Measurements from ENCODE around the gene EDIL3.

The EDIL3 gene

DNA sequence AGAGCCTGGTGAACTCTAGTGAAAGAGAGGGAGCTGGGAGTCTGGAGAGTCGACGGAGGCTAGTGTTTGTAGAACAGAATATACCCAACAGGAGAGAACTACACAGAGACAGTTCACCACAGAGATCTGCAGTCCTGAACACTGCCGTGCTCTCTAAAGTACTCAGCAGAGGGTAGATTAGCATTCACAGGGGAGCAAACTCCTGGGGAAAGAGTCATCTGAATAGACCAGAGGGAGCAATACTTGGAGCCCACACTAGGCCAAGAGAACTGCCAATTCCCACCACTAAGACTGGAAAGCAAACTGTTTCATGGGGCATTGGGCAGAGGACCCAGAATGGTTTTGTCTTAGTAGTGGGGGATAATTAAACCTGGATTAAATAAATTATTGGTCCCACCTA lies 235.6 kb downstream of the EDIL3 start:
- H3K27ac ChIP-seq = no peak overlapping the region
- no peak for DNase-seq
- TF ChIP-seq, protein P1, sequence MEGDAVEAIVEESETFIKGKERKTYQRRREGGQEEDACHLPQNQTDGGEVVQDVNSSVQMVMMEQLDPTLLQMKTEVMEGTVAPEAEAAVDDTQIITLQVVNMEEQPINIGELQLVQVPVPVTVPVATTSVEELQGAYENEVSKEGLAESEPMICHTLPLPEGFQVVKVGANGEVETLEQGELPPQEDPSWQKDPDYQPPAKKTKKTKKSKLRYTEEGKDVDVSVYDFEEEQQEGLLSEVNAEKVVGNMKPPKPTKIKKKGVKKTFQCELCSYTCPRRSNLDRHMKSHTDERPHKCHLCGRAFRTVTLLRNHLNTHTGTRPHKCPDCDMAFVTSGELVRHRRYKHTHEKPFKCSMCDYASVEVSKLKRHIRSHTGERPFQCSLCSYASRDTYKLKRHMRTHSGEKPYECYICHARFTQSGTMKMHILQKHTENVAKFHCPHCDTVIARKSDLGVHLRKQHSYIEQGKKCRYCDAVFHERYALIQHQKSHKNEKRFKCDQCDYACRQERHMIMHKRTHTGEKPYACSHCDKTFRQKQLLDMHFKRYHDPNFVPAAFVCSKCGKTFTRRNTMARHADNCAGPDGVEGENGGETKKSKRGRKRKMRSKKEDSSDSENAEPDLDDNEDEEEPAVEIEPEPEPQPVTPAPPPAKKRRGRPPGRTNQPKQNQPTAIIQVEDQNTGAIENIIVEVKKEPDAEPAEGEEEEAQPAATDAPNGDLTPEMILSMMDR (IDR thresholded peaks at IDR 0.05; ENCODE audit: low read depth, low read length) = no peak
- no peaks in the 10 kb centered on the region for H3K9me3 ChIP-seq (ENCODE audit: severe bottlenecking)
- no peaks in the 10 kb centered on the region for H3K27me3 ChIP-seq (ENCODE audit: insufficient read depth, low read depth, severe bottlenecking)
- H3K4me3 ChIP-seq (ENCODE audit: low read depth, low read length) = no peak overlapping the region
- H3K36me3 ChIP-seq = no peaks in the 10 kb centered on the region

DNA sequence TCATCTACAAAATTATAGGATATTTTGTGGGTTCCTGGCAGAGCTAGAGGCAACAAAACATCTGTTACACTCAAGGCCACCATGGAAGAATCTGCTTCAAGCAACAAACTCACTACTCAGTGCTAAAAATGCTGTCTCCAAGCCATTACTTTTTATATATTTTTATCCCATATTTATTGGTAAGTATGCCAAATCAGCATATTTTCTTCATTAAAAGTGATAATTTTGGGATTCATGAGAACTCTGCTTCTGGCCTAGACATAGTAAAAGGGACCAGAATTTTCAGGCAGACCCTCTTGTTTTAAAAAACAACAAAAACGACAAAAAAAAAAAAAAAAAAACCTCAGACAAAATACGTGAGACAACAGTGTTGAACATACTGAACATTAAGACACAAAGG lies 236.0 kb downstream of the EDIL3 start:
- no peaks in the 10 kb centered on the region for H3K36me3 ChIP-seq
- DNase-seq = no peak
- H3K27ac ChIP-seq = no peak overlapping the region
- H3K27me3 ChIP-seq (ENCODE audit: insufficient read depth, low read depth, severe bottlenecking) = no peaks in the 10 kb centered on the region
- TF ChIP-seq, protein P1 (IDR thresholded peaks at IDR 0.05; ENCODE audit: low read depth, low read length) = no peak
- H3K4me3 ChIP-seq (ENCODE audit: low read depth, low read length) = no peak overlapping the region
- H3K9me3 ChIP-seq (ENCODE audit: severe bottlenecking) = no peaks in the 10 kb centered on the region

DNA sequence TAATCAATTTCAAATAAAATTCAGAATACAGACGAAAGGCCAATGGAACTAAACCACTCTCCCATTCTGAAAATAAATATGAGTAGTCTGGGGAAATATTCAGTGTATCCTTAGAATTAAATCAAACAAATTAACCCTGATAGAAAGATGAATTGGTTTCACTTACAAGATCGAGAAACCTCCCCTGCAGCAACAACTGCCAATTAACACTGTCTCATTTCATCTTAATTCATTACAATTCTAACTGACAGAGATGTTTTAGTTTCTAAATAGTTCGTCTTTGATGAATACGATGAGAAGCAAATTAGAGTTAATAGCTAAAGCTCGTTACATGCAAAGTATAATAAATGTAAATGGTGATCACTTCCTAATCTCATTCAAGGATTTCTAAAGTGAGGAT lies 247.1 kb downstream of the EDIL3 start:
- Histone ChIP-seq H3K36me3 (peaks cover 2% of the 10 kb centered on the region; the same call in 1 of the 2 replicates), H3K9me3 (ENCODE audit: severe bottlenecking) (no peaks in the 10 kb centered on the region), H3K4me3 (ENCODE audit: low read depth, low read length) (no peak overlapping the region), H3K27me3 (ENCODE audit: insufficient read depth, low read depth, severe bottlenecking) (no peaks in the 10 kb centered on the region), H3K27ac (no peak overlapping the region)
- TF ChIP-seq, protein P1 (IDR thresholded peaks at IDR 0.05; ENCODE audit: low read depth, low read length) = no peak
- no peak for DNase-seq

GRCh38 chr5:84131372-84131771 lies 253.3 kb downstream of the EDIL3 start:
- H3K4me3 ChIP-seq (ENCODE audit: low read depth, low read length) = no peak overlapping the region
- H3K27ac ChIP-seq = no peak overlapping the region
- DNase-seq = peak; percentile 44

DNA sequence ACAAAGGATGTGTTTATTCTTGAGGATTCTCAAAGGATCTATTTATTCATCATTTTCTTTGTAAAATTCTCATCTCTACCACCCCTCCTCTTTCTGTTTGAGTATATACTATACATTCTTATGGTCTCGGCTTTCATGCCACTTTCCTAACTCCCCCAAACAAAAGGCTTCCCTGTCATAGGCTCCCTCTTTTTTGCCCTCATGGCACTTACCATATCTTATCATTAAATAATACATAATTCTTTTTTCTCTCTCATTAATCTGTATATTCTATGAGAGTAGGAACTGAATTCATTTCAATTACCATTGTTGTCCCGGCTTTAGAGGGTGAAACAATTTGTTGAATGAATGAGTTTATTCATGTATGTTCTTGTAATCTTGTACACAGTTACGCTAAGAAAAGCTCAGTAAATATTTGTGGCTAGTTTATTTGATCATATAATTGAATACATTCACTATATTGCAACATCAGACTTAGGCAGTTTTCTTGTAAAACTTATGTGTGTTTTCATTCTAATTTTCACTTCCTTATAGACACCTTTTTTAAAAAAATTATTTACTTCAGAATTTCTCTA lies 254.6 kb downstream of the EDIL3 start:
- no peak overlapping the region for H3K4me3 ChIP-seq (ENCODE audit: low read depth, low read length)
- no peak for DNase-seq
- peaks cover 5% of the 10 kb centered on the region; the same call in 1 of the 2 replicates for H3K36me3 ChIP-seq
- no peaks in the 10 kb centered on the region for H3K9me3 ChIP-seq (ENCODE audit: severe bottlenecking)
- H3K27ac ChIP-seq = no peak overlapping the region
- no peaks in the 10 kb centered on the region for H3K27me3 ChIP-seq (ENCODE audit: insufficient read depth, low read depth, severe bottlenecking)
- TF ChIP-seq, protein P1 (IDR thresholded peaks at IDR 0.05; ENCODE audit: low read depth, low read length) = no peak

More at GRCh38 chr5:84131372-84131771, 253.3 kb downstream of the EDIL3 start:
- H3K36me3 ChIP-seq = peaks cover 8% of the 10 kb centered on the region; the same call in 1 of the 2 replicates
- TF ChIP-seq, protein P1 (IDR thresholded peaks at IDR 0.05; ENCODE audit: low read depth, low read length) = no peak
- H3K9me3 ChIP-seq (ENCODE audit: severe bottlenecking) = no peaks in the 10 kb centered on the region
- no peaks in the 10 kb centered on the region for H3K27me3 ChIP-seq (ENCODE audit: insufficient read depth, low read depth, severe bottlenecking)

- H3K4me3 ChIP-seq (ENCODE audit: low read depth, low read length) = no peak overlapping the region
- H3K27me3 ChIP-seq (ENCODE audit: insufficient read depth, low read depth, severe bottlenecking) = no peaks in the 10 kb centered on the region
- no peak for DNase-seq
- no peaks in the 10 kb centered on the region for H3K9me3 ChIP-seq (ENCODE audit: severe bottlenecking)
- TF ChIP-seq, protein P1 (IDR thresholded peaks at IDR 0.05; ENCODE audit: low read depth, low read length) = no peak
- peaks cover 5% of the 10 kb centered on the region; the same call in 1 of the 2 replicates for H3K36me3 ChIP-seq
- H3K27ac ChIP-seq = no peak overlapping the region
Measured at GRCh38 chr5:84125216-84125615, 259.5 kb downstream of the EDIL3 start.

Measured in WERI-Rb-1 (cell line).